SH-SY5Y (cell line): ENCODE results near the gene CAMTA1.

Source experiments
- GATA2 ChIP-seq: IDR thresholded peaks from 2 replicates; pipeline ENCODE4 v1.6.1; 2011; ENCODE audit warnings: mild to moderate bottlenecking, low read depth, low read length
- GATA3 ChIP-seq: IDR thresholded peaks from 2 replicates; pipeline ENCODE4 v1.6.1; 2011; ENCODE audit warnings: low read depth, mild to moderate bottlenecking, low read length, moderate library complexity

DNA sequence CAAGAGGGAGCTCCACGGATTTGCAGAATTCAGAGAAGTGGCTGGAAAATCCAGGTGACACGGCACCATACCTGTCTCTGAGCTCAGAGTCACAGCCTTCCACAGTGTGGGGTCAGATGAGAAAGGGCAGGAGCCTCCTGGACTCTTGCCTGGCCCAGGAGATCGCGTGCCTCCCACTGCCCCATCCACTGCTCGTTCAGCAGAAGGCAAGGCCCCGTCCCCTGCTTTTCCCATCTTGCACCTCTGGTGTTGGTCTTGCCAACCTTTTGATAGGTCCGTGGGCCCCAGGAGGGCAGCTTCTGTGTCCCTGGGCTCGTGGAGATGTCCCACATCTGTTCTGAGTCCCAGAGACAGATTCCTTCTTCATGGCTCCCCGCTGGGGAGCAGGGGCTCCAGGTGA, 902.2 kb downstream of the CAMTA1 start:
- TF ChIP-seq GATA2 (no peak), GATA3 (no peak)
